Ishikawa (cell line): ENCODE measurements around the gene PRC1.

ENCODE experiments used
- CEBPB ChIP-seq: IDR thresholded peaks from 2 replicates; pipeline ENCODE4 v1.6.1; 2012
- EP300 ChIP-seq: IDR thresholded peaks from 2 replicates; pipeline ENCODE4 v1.6.1; 2012; ENCODE audit warnings: borderline replicate concordance
- RAD21 ChIP-seq: IDR thresholded peaks from 2 replicates; pipeline ENCODE4 v1.6.1; 2012; ENCODE audit warnings: low read depth
- YY1 ChIP-seq: IDR thresholded peaks from 2 replicates; pipeline ENCODE4 v1.6.1; 2012; ENCODE audit warnings: low read depth
- ZBTB7A ChIP-seq: IDR thresholded peaks from 2 replicates; pipeline ENCODE4 v1.6.1; 2012; ENCODE audit warnings: low read depth

DNA sequence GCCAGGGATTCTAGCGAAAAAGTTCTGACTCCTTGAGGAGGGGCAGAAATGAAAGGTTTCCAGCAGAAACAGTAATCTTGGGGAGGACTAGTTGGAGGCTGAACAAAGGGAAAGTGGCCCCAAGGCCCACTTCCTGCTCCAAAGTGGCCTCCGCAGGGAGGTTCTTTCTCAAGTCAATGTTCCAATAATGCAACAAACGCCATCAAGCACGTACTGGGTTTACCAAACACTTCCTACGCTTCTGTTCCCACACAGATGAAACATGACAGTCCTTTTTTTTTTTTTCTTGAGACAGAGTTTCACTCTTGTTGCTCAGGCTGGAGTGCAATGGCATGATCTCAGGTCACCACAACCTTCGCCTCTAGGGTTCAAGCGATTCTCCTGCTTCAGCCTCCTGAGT is 49.2 kb downstream of the PRC1 start:
- TF ChIP-seq YY1 (no peak), ZBTB7A (no peak), EP300 (no peak), RAD21 (no peak), CEBPB (no peak)
